ENCODE results near the gene SLC39A10.
A peak's percentile ranks its signal among the peaks of the same experiment; 100 is the strongest.

Gene SLC39A10

GRCh38 chr2:195733831-195734230 is 76.8 kb downstream of the SLC39A10 start:
- Histone ChIP-seq H3K9me3 (ENCODE audit: control insufficient read depth, low read length) (no peaks in the 10 kb centered on the region), H3K4me1 (ENCODE audit: control insufficient read depth, insufficient read depth, low read length) (peaks cover 3% of the 10 kb centered on the region), H3K36me3 (ENCODE audit: control insufficient read depth, insufficient read depth, low read length, severe bottlenecking) (peaks cover 20% of the 10 kb centered on the region), H3K4me3 (ENCODE audit: low read length) (no peak overlapping the region), H3K27me3 (replicated peaks; ENCODE audit: control insufficient read depth, insufficient read depth, low read length) (no peaks in the 10 kb centered on the region), H3K9ac (ENCODE audit: low read length) (no peak overlapping the region)
- no peak for DNase-seq (ENCODE audit: low read depth)

GRCh38 chr2:195734395-195734794 is 77.4 kb downstream of the SLC39A10 start:
- H3K36me3 ChIP-seq (ENCODE audit: control insufficient read depth, insufficient read depth, low read length, severe bottlenecking) = peaks cover 20% of the 10 kb centered on the region
- H3K9ac ChIP-seq (ENCODE audit: low read length) = no peak overlapping the region
- DNase-seq (ENCODE audit: low read depth) = peak; percentile 43

DNA sequence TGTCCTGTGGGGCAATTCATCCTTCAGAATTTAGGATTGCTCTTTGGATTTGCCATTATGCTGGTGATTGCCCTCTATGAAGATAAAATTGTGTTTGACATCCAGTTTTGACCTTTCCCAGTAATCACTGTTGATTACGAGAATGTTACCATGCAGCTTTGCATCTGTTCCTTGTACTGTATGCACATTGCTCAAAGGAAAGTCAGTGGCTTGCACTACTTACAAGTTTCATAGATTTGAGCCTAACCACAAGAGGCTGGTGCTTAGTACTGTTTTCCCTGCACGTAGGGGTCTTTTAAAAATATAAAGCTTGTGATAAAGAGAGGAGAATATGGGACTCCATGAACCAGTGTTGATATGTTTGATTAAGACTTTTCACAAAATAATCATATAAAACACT is 77.9 kb downstream of the SLC39A10 start:
- Histone ChIP-seq H3K36me3 (ENCODE audit: control insufficient read depth, insufficient read depth, low read length, severe bottlenecking) (peaks cover 20% of the 10 kb centered on the region), H3K4me1 (ENCODE audit: control insufficient read depth, insufficient read depth, low read length) (peaks cover 3% of the 10 kb centered on the region), H3K9me3 (ENCODE audit: control insufficient read depth, low read length) (no peaks in the 10 kb centered on the region)

More at GRCh38 chr2:195734395-195734794, 77.4 kb downstream of the SLC39A10 start:
- Histone ChIP-seq H3K4me3 (ENCODE audit: low read length) (no peak overlapping the region), H3K9me3 (ENCODE audit: control insufficient read depth, low read length) (no peaks in the 10 kb centered on the region), H3K4me1 (ENCODE audit: control insufficient read depth, insufficient read depth, low read length) (peaks cover 3% of the 10 kb centered on the region), H3K27me3 (replicated peaks; ENCODE audit: control insufficient read depth, insufficient read depth, low read length) (no peaks in the 10 kb centered on the region)

DNA sequence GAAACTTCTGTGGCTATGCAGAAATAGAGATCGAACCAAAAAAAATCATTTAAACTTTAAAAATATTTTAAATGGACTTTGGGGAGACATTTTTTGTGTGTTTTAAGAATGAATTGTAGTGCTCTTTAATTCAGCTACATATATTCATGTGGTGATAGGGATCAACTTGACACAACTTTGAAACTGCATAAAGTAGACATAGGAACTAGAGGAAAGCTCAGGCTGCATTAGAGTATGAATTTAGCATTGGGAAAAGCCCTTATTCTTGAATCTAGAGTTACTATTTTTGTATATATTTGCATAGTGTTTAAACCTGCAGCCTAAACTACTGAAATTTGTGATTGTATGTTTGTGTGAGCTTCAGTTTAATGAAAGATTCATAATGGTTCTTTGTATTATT is 78.3 kb downstream of the SLC39A10 start:
- no peak for DNase-seq (ENCODE audit: low read depth)
- H3K4me3 ChIP-seq (ENCODE audit: low read length) = no peak overlapping the region
- no peaks in the 10 kb centered on the region for H3K9me3 ChIP-seq (ENCODE audit: control insufficient read depth, low read length)
- no peak overlapping the region for H3K9ac ChIP-seq (ENCODE audit: low read length)
- H3K4me1 ChIP-seq (ENCODE audit: control insufficient read depth, insufficient read depth, low read length) = peaks cover 3% of the 10 kb centered on the region
- no peaks in the 10 kb centered on the region for H3K27me3 ChIP-seq (replicated peaks; ENCODE audit: control insufficient read depth, insufficient read depth, low read length)
- H3K36me3 ChIP-seq (ENCODE audit: control insufficient read depth, insufficient read depth, low read length, severe bottlenecking) = peaks cover 18% of the 10 kb centered on the region

More for the DNA sequence above, 77.9 kb downstream of the SLC39A10 start:
- H3K4me3 ChIP-seq (ENCODE audit: low read length) = no peak overlapping the region
- DNase-seq (ENCODE audit: low read depth) = peak; percentile 36
- no peak overlapping the region for H3K9ac ChIP-seq (ENCODE audit: low read length)
- no peaks in the 10 kb centered on the region for H3K27me3 ChIP-seq (replicated peaks; ENCODE audit: control insufficient read depth, insufficient read depth, low read length)

DNA sequence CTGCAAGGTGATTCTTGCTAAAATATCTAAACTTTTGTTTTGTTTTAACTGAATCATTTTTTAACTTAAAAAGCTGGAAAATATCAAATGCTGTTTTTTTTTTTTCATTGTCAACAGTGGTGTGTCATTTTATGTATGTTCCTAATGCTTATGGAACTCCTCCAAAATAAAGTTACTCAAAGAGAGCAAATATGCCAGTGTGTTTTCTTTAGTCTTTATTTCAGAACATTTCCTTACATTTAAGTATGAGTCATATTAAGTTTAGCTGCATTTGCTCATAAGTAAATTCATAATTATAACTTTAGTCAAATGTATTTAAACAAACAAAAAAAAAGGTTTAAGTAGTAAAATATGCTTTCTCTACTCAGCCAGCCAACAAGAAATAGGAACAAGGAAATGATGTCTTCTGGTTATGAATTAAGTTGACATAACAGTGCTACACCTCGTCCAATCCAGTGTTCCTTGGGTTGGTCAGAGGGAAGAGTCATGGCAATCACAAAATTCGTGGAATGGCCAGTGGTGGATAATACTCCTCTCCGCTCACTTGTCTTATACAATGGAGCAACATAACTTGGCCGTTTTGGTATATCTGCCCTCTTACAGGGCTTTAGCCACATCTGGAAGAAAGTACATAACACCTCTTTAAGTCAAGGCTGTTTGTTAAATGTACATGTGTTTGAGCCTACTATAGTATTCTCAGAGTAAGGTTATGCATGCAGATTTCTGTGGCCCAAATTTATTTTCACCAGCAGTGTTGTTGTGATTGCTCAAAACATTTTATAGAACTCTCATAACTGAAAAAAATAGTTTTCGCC is 80.7 kb downstream of the SLC39A10 start:
- Histone ChIP-seq H3K4me3 (ENCODE audit: low read length) (no peak overlapping the region), H3K4me1 (ENCODE audit: control insufficient read depth, insufficient read depth, low read length) (peaks cover 8% of the 10 kb centered on the region), H3K36me3 (ENCODE audit: control insufficient read depth, insufficient read depth, low read length, severe bottlenecking) (no peaks in the 10 kb centered on the region), H3K27me3 (replicated peaks; ENCODE audit: control insufficient read depth, insufficient read depth, low read length) (no peaks in the 10 kb centered on the region), H3K9ac (ENCODE audit: low read length) (no peak overlapping the region), H3K9me3 (ENCODE audit: control insufficient read depth, low read length) (no peaks in the 10 kb centered on the region)
- peak; percentile 63 for DNase-seq (ENCODE audit: low read depth)

- H3K9me3 ChIP-seq (ENCODE audit: control insufficient read depth, low read length) = no peaks in the 10 kb centered on the region
- H3K27me3 ChIP-seq (replicated peaks; ENCODE audit: control insufficient read depth, insufficient read depth, low read length) = no peaks in the 10 kb centered on the region
- H3K9ac ChIP-seq (ENCODE audit: low read length) = no peak overlapping the region
- H3K4me1 ChIP-seq (ENCODE audit: control insufficient read depth, insufficient read depth, low read length) = peaks cover 4% of the 10 kb centered on the region
- peak; percentile 45 for DNase-seq (ENCODE audit: low read depth)
- H3K36me3 ChIP-seq (ENCODE audit: control insufficient read depth, insufficient read depth, low read length, severe bottlenecking) = no peaks in the 10 kb centered on the region
- no peak overlapping the region for H3K4me3 ChIP-seq (ENCODE audit: low read length)
Measured at GRCh38 chr2:195741191-195741590, 84.2 kb downstream of the SLC39A10 start.

DNA sequence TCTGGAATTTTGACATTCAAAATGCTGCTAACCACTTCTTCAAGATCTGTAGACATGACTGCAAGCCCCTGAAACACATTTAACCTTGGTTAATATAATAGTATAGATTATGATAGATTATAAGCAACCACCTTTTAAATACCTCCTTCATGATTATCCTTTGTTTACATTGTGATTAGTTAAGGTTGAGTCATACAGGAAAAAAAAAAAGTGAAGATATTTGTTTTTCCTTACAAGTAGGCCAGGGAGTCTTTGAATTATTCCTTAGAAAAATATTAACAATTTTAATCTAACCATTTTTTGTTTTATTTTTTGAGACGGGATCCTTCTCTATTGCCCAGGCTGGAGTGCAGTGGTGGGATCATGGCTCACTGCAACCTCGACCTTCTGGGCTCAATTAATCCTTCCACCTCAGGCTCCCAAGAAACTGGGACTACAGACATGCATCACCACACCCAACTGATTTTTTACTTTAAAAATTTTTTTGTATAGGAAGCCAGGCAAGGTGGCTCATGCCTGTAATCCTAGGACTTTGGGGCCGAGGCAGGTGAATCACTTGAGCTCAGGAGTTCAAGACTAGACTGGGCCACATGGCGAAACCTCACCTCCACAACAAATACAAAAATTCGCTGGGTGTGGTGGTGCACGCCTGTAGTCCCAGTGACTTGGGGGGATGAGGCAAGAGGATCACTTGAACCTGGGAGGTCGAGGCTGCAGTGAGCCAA is 99.4 kb downstream of the SLC39A10 start:
- Histone ChIP-seq H3K9ac (ENCODE audit: low read length) (no peak overlapping the region), H3K4me3 (ENCODE audit: low read length) (no peak overlapping the region), H3K27me3 (replicated peaks; ENCODE audit: control insufficient read depth, insufficient read depth, low read length) (no peaks in the 10 kb centered on the region), H3K36me3 (ENCODE audit: control insufficient read depth, insufficient read depth, low read length, severe bottlenecking) (no peaks in the 10 kb centered on the region), H3K9me3 (ENCODE audit: control insufficient read depth, low read length) (no peaks in the 10 kb centered on the region), H3K4me1 (ENCODE audit: control insufficient read depth, insufficient read depth, low read length) (no peaks in the 10 kb centered on the region)
- peak; percentile 45 for DNase-seq (ENCODE audit: low read depth)

DNA sequence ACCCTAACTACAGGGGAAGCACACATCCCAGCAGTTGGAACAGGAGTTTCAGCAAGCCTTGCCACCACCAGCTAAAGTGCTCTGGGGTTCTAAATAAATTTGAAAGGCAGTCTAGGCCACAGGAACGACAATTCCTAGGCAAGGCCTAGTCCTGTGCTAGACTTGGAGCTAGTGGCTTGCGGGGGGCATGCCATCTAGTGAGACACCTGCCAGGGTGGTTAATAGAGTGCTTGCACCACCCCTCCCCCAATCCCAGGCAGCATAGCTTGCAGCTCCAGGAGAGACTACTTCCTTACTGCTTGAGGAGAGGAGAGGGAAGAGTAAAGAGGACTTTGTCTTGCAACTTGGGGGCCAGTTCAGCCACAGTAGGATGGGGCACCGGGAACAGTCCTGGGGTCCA is 101.8 kb downstream of the SLC39A10 start:
- Histone ChIP-seq H3K9me3 (ENCODE audit: control insufficient read depth, low read length) (no peaks in the 10 kb centered on the region), H3K9ac (ENCODE audit: low read length) (no peak overlapping the region), H3K4me3 (ENCODE audit: low read length) (no peak overlapping the region), H3K36me3 (ENCODE audit: control insufficient read depth, insufficient read depth, low read length, severe bottlenecking) (no peaks in the 10 kb centered on the region), H3K27me3 (replicated peaks; ENCODE audit: control insufficient read depth, insufficient read depth, low read length) (no peaks in the 10 kb centered on the region), H3K4me1 (ENCODE audit: control insufficient read depth, insufficient read depth, low read length) (no peaks in the 10 kb centered on the region)
- DNase-seq (ENCODE audit: low read depth) = no peak

DNA sequence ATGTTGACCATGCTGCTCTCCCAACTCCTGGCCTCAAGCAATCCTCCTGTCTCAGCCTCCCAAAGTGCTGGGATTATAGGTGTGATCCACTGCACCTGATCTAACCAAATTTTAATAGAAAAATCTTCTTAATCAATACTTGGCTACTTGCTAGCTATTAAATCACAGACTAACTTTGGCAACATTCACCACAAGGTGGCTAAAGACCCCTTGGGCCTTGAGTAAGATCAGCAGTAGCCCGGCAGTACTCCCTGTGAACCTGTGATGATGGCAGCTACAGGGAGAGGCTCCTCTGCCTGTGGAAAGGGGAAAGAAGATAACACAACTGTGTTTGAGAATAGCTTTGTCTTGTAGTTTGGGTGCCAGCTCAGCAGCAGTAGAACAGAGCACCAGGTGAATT is 102.9 kb downstream of the SLC39A10 start:
- H3K4me1 ChIP-seq (ENCODE audit: control insufficient read depth, insufficient read depth, low read length) = no peaks in the 10 kb centered on the region
- H3K9ac ChIP-seq (ENCODE audit: low read length) = no peak overlapping the region
- H3K4me3 ChIP-seq (ENCODE audit: low read length) = no peak overlapping the region
- no peaks in the 10 kb centered on the region for H3K36me3 ChIP-seq (ENCODE audit: control insufficient read depth, insufficient read depth, low read length, severe bottlenecking)
- DNase-seq (ENCODE audit: low read depth) = no peak
- no peaks in the 10 kb centered on the region for H3K27me3 ChIP-seq (replicated peaks; ENCODE audit: control insufficient read depth, insufficient read depth, low read length)
- peaks cover 4% of the 10 kb centered on the region for H3K9me3 ChIP-seq (ENCODE audit: control insufficient read depth, low read length)

DNA sequence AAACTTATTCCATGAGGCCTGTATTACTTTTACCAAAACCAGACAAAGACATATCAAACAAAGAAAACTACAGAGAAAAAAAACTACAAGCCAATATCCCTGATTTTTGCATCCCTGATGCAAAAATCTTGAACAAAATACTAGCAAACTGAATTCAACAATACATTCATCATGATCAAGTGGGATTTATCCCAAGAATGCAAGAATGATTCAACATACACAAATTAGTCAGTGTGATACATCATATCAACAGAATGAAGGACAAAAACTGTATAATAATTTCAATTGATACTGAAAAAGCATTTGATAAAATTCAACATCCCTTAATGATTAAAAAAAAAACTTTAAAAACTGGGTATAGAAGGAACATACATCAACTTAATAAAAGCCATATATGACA is 106.8 kb downstream of the SLC39A10 start:
- Histone ChIP-seq H3K4me3 (ENCODE audit: low read length) (no peak overlapping the region), H3K27me3 (replicated peaks; ENCODE audit: control insufficient read depth, insufficient read depth, low read length) (no peaks in the 10 kb centered on the region), H3K4me1 (ENCODE audit: control insufficient read depth, insufficient read depth, low read length) (no peaks in the 10 kb centered on the region), H3K9ac (ENCODE audit: low read length) (no peak overlapping the region), H3K9me3 (ENCODE audit: control insufficient read depth, low read length) (peaks cover 8% of the 10 kb centered on the region), H3K36me3 (ENCODE audit: control insufficient read depth, insufficient read depth, low read length, severe bottlenecking) (no peaks in the 10 kb centered on the region)
- no peak for DNase-seq (ENCODE audit: low read depth)

DNA sequence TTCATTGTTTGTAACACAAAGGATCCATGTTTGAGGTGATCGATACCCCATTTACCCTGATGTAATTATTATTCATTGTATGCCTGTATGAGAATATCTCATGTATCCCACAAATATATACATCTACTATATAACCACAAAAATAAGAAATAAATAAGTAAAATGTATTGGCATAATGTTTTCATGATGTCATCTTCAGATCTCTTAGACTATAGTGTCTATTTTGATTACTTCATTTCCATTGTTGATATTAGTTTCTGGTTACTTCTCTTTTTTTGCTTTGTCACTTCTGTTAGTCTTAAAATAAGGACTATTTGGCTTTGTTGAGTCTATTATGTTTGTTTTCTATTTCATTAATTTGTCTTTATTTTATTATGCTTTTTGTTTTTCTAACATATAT is 109.7 kb downstream of the SLC39A10 start:
- DNase-seq (ENCODE audit: low read depth) = no peak
- Histone ChIP-seq H3K4me3 (ENCODE audit: low read length) (no peak overlapping the region), H3K9ac (ENCODE audit: low read length) (no peak overlapping the region), H3K9me3 (ENCODE audit: control insufficient read depth, low read length) (peaks cover 8% of the 10 kb centered on the region), H3K27me3 (replicated peaks; ENCODE audit: control insufficient read depth, insufficient read depth, low read length) (no peaks in the 10 kb centered on the region), H3K4me1 (ENCODE audit: control insufficient read depth, insufficient read depth, low read length) (no peaks in the 10 kb centered on the region), H3K36me3 (ENCODE audit: control insufficient read depth, insufficient read depth, low read length, severe bottlenecking) (no peaks in the 10 kb centered on the region)
